Stimulated activated effector memory CD8-positive, alpha-beta T cell treated with anti-CD3 and anti-CD28 coated beads, Interleukin-12 subunit alpha, Interleukin-12 subunit beta, amount 100 ng/mL, for 72 hours (primary cell): ENCODE data around the gene C4BPA.

Experiments
- ATAC-seq: fragments of 150-1000 bp; cut with Tn5 transposase; 2 replicates; pipeline ENCODE4 v1.10.0; 2021
- DNase-seq, 2 donors: peaks; one replicate each; pipeline ENCODE4 v3.0.0; 2021 to 2022; ENCODE audit warnings: low spot score in 2 of 2
- H3K27ac Mint-ChIP-seq: one replicate; pipeline ENCODE4 v1.8.0; 2022; ENCODE audit warnings: mild to moderate bottlenecking, mixed read lengths
- H3K36me3 Mint-ChIP-seq: one replicate; pipeline ENCODE4 v1.8.0; 2022; ENCODE audit warnings: mild to moderate bottlenecking, mixed read lengths
- H3K4me1 Mint-ChIP-seq: one replicate; pipeline ENCODE4 v1.8.0; 2022; ENCODE audit warnings: mixed read lengths
- H3K4me3 Mint-ChIP-seq: one replicate; pipeline ENCODE4 v1.8.0; 2022; ENCODE audit warnings: mild to moderate bottlenecking, mixed read lengths
- H3K9me3 Mint-ChIP-seq: one replicate; pipeline ENCODE4 v1.8.0; 2022; ENCODE audit warnings: mixed read lengths

The C4BPA gene

GRCh38 chr1:207129053-207129452 is 25.0 kb downstream of the C4BPA start:
- H3K9me3 Mint-ChIP-seq, result peaks cover 21% of the 10 kb centered on the region

GRCh38 chr1:207130252-207131036 is 26.4 kb downstream of the C4BPA start:
- Mint-ChIP-seq H3K27ac (no peak overlapping the region), H3K9me3 (peaks cover 21% of the 10 kb centered on the region), H3K4me3 (no peak overlapping the region), H3K4me1 (no peaks in the 10 kb centered on the region), H3K36me3 (no peaks in the 10 kb centered on the region)
- ATAC-seq (no peak), DNase-seq (no peak)

More at GRCh38 chr1:207129053-207129452, 25.0 kb downstream of the C4BPA start:
- Mint-ChIP-seq H3K36me3 (no peaks in the 10 kb centered on the region), H3K4me3 (no peak overlapping the region), H3K4me1 (no peaks in the 10 kb centered on the region), H3K27ac (no peak overlapping the region)
- DNase-seq, result no peak
- ATAC-seq, result no peak

- Mint-ChIP-seq H3K36me3 (no peaks in the 10 kb centered on the region), H3K27ac (no peak overlapping the region), H3K4me3 (no peak overlapping the region), H3K4me1 (no peaks in the 10 kb centered on the region), H3K9me3 (peaks cover 21% of the 10 kb centered on the region)
- ATAC-seq, result no peak
- no peak for DNase-seq
Measured at GRCh38 chr1:207131163-207131562, 27.1 kb downstream of the C4BPA start.

- Mint-ChIP-seq H3K4me1 (no peaks in the 10 kb centered on the region), H3K36me3 (no peaks in the 10 kb centered on the region), H3K4me3 (no peak overlapping the region), H3K27ac (no peak overlapping the region), H3K9me3 (peaks cover 7% of the 10 kb centered on the region)
- DNase-seq, result no peak
- ATAC-seq, result no peak
Measured at GRCh38 chr1:207134581-207134980, 30.5 kb downstream of the C4BPA start.

- no peaks in the 10 kb centered on the region for H3K9me3 Mint-ChIP-seq
- DNase-seq (no peak), ATAC-seq (no peak)
- no peak overlapping the region for H3K27ac Mint-ChIP-seq
- no peaks in the 10 kb centered on the region for H3K4me1 Mint-ChIP-seq
- no peak overlapping the region for H3K4me3 Mint-ChIP-seq
- no peaks in the 10 kb centered on the region for H3K36me3 Mint-ChIP-seq
Measured at GRCh38 chr1:207139616-207140015, 35.6 kb downstream of the C4BPA start.

- no peaks in the 10 kb centered on the region for H3K4me1 Mint-ChIP-seq
- DNase-seq (no peak), ATAC-seq (no peak)
- H3K9me3 Mint-ChIP-seq, result no peaks in the 10 kb centered on the region
- no peaks in the 10 kb centered on the region for H3K36me3 Mint-ChIP-seq
- no peak overlapping the region for H3K27ac Mint-ChIP-seq
- no peak overlapping the region for H3K4me3 Mint-ChIP-seq
Measured at GRCh38 chr1:207140536-207140935, 36.5 kb downstream of the C4BPA start.

- ATAC-seq, result no peak
- Mint-ChIP-seq H3K4me1 (no peaks in the 10 kb centered on the region), H3K27ac (no peak overlapping the region), H3K4me3 (no peak overlapping the region), H3K36me3 (no peaks in the 10 kb centered on the region), H3K9me3 (peaks cover 2% of the 10 kb centered on the region)
- no peak for DNase-seq
Measured at GRCh38 chr1:207145401-207146058, 41.5 kb downstream of the C4BPA start.

GRCh38 chr1:207151920-207152319 is 47.9 kb downstream of the C4BPA start:
- ATAC-seq, result no peak
- Mint-ChIP-seq H3K36me3 (peaks cover 5% of the 10 kb centered on the region), H3K4me1 (no peaks in the 10 kb centered on the region), H3K9me3 (peaks cover 12% of the 10 kb centered on the region), H3K27ac (no peak overlapping the region), H3K4me3 (no peak overlapping the region)
- no peak for DNase-seq

GRCh38 chr1:207152792-207153468 is 48.9 kb downstream of the C4BPA start:
- Mint-ChIP-seq H3K36me3 (peaks cover 5% of the 10 kb centered on the region), H3K4me1 (no peaks in the 10 kb centered on the region), H3K27ac (no peak overlapping the region), H3K9me3 (peaks cover 12% of the 10 kb centered on the region), H3K4me3 (no peak overlapping the region)
- DNase-seq, result no peak
- ATAC-seq, result no peak

GRCh38 chr1:207155028-207155427 is 51.0 kb downstream of the C4BPA start:
- H3K4me1 Mint-ChIP-seq, result no peaks in the 10 kb centered on the region
- no peak for DNase-seq
- H3K4me3 Mint-ChIP-seq, result no peak overlapping the region
- H3K9me3 Mint-ChIP-seq, result peaks cover 12% of the 10 kb centered on the region
- H3K27ac Mint-ChIP-seq, result no peak overlapping the region
- H3K36me3 Mint-ChIP-seq, result peaks cover 5% of the 10 kb centered on the region
- ATAC-seq, result no peak

GRCh38 chr1:207156095-207156494 is 52.1 kb downstream of the C4BPA start:
- DNase-seq, result no peak
- Mint-ChIP-seq H3K4me1 (no peaks in the 10 kb centered on the region), H3K9me3 (peaks cover 10% of the 10 kb centered on the region), H3K4me3 (no peak overlapping the region), H3K27ac (no peak overlapping the region), H3K36me3 (peaks cover 5% of the 10 kb centered on the region)
- ATAC-seq, result no peak

GRCh38 chr1:207156826-207157225 is 52.8 kb downstream of the C4BPA start:
- no peak overlapping the region for H3K4me3 Mint-ChIP-seq
- peaks cover 3% of the 10 kb centered on the region for H3K9me3 Mint-ChIP-seq
- DNase-seq, result no peak
- no peaks in the 10 kb centered on the region for H3K4me1 Mint-ChIP-seq
- ATAC-seq, result no peak
- H3K36me3 Mint-ChIP-seq, result peaks cover under 1% of the 10 kb centered on the region
- no peak overlapping the region for H3K27ac Mint-ChIP-seq

- Mint-ChIP-seq H3K4me1 (no peaks in the 10 kb centered on the region), H3K27ac (no peak overlapping the region), H3K9me3 (no peaks in the 10 kb centered on the region), H3K4me3 (no peak overlapping the region), H3K36me3 (no peaks in the 10 kb centered on the region)
- DNase-seq (no peak), ATAC-seq (no peak)
Measured at GRCh38 chr1:207164086-207164485, 60.1 kb downstream of the C4BPA start.

- ATAC-seq (no peak), DNase-seq (no peak)
- H3K27ac Mint-ChIP-seq, result no peak overlapping the region
Measured at GRCh38 chr1:207172321-207172720, 68.3 kb downstream of the C4BPA start.

GRCh38 chr1:207172885-207173284 is 68.9 kb downstream of the C4BPA start:
- no peak overlapping the region for H3K4me3 Mint-ChIP-seq
- no peaks in the 10 kb centered on the region for H3K36me3 Mint-ChIP-seq
- no peaks in the 10 kb centered on the region for H3K9me3 Mint-ChIP-seq
- H3K27ac Mint-ChIP-seq, result no peak overlapping the region
- ATAC-seq, result no peak
- H3K4me1 Mint-ChIP-seq, result no peaks in the 10 kb centered on the region
- DNase-seq, result no peak

More at GRCh38 chr1:207172321-207172720, 68.3 kb downstream of the C4BPA start:
- Mint-ChIP-seq H3K4me3 (no peak overlapping the region), H3K9me3 (no peaks in the 10 kb centered on the region), H3K4me1 (no peaks in the 10 kb centered on the region), H3K36me3 (no peaks in the 10 kb centered on the region)

GRCh38 chr1:207173396-207173795 is 69.4 kb downstream of the C4BPA start:
- no peak for DNase-seq
- H3K4me1 Mint-ChIP-seq, result no peaks in the 10 kb centered on the region
- no peak for ATAC-seq
- no peaks in the 10 kb centered on the region for H3K9me3 Mint-ChIP-seq
- no peak overlapping the region for H3K27ac Mint-ChIP-seq
- H3K4me3 Mint-ChIP-seq, result no peak overlapping the region
- no peaks in the 10 kb centered on the region for H3K36me3 Mint-ChIP-seq
